NB4 (cell line): ENCODE data around the gene ELL.

ENCODE experiments used
- MAX ChIP-seq: IDR thresholded peaks from 2 replicates; pipeline ENCODE4 v1.6.1; 2011; ENCODE audit warnings: low read depth, low read length
- MYC ChIP-seq: IDR thresholded peaks from 2 replicates; pipeline ENCODE4 v1.6.1; 2011; ENCODE audit warnings: low read depth, low read length
- POLR2A ChIP-seq: IDR thresholded peaks from 2 replicates; pipeline ENCODE4 v1.6.1; 2011; ENCODE audit warnings: mild to moderate bottlenecking; ENCODE audit not compliant: insufficient read length; ENCODE audit errors: extremely low read depth
- TF ChIP-seq, protein P1 (sequence below): IDR thresholded peaks from one replicate; pipeline ENCODE4 v1.5.1; 2012; ENCODE audit warnings: low read depth, low read length

DNA sequence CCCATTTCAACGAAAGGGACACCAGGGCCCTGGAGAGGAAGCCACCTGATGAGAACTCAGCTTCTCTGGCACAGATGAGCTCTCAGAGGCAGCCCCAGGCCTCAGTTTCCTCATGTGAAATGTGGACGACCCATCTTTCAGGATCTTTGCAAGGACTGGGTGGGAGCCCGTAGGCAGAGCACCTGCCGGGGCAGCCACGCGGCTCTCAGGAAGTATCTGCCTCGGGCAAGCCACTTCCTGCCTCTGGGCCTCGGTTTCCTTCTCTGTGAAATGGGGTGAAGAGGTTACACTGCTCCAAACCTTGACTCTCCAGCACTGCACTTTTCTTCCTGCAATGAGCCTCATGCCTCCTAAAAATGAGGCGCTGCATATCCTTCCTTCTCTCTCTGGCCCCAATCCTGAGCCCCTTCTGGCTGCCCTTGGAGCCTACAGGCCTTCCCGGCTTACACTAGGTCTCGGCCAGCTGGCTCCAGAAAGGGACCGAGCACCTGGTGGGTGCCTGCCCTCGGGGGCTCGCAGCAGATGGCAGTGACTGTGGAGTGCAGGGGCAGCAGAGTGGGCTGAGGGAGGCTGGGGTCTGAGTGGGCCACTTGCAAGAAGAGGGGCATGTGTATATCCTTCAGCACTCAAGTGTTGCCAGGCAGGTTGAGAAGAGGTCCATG, 99.2 kb downstream of the ELL start:
- TF ChIP-seq MAX (no peak), POLR2A (no peak), MYC (no peak)
- TF ChIP-seq, protein P1, sequence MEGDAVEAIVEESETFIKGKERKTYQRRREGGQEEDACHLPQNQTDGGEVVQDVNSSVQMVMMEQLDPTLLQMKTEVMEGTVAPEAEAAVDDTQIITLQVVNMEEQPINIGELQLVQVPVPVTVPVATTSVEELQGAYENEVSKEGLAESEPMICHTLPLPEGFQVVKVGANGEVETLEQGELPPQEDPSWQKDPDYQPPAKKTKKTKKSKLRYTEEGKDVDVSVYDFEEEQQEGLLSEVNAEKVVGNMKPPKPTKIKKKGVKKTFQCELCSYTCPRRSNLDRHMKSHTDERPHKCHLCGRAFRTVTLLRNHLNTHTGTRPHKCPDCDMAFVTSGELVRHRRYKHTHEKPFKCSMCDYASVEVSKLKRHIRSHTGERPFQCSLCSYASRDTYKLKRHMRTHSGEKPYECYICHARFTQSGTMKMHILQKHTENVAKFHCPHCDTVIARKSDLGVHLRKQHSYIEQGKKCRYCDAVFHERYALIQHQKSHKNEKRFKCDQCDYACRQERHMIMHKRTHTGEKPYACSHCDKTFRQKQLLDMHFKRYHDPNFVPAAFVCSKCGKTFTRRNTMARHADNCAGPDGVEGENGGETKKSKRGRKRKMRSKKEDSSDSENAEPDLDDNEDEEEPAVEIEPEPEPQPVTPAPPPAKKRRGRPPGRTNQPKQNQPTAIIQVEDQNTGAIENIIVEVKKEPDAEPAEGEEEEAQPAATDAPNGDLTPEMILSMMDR, result no peak
